ENCODE measurements around the gene NLGN1.

- TF ChIP-seq, protein P1, sequence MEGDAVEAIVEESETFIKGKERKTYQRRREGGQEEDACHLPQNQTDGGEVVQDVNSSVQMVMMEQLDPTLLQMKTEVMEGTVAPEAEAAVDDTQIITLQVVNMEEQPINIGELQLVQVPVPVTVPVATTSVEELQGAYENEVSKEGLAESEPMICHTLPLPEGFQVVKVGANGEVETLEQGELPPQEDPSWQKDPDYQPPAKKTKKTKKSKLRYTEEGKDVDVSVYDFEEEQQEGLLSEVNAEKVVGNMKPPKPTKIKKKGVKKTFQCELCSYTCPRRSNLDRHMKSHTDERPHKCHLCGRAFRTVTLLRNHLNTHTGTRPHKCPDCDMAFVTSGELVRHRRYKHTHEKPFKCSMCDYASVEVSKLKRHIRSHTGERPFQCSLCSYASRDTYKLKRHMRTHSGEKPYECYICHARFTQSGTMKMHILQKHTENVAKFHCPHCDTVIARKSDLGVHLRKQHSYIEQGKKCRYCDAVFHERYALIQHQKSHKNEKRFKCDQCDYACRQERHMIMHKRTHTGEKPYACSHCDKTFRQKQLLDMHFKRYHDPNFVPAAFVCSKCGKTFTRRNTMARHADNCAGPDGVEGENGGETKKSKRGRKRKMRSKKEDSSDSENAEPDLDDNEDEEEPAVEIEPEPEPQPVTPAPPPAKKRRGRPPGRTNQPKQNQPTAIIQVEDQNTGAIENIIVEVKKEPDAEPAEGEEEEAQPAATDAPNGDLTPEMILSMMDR (IDR thresholded peaks at IDR 0.05; ENCODE audit: low read length), result no peak
- TF ChIP-seq EZH2 (IDR thresholded peaks at IDR 0.05; ENCODE audit: borderline replicate concordance, low read length), result no peak
Observed at GRCh38 chr3:173548261-173548660, 150.7 kb downstream of the NLGN1 start.

Measured in OCI-LY1 (cell line).